ENCODE measurements around the gene STK16. TPM values are rescaled to one million over a fixed set of nuclear protein-coding genes. Genes with fewer than 3 reads are reported as not detected.

Gene STK16, protein sequence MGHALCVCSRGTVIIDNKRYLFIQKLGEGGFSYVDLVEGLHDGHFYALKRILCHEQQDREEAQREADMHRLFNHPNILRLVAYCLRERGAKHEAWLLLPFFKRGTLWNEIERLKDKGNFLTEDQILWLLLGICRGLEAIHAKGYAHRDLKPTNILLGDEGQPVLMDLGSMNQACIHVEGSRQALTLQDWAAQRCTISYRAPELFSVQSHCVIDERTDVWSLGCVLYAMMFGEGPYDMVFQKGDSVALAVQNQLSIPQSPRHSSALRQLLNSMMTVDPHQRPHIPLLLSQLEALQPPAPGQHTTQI
- total RNA-seq (2022; extraction: Qiagen RNA extraction), result 28.8 to 33.9 TPM (median 29.3 TPM) in 5 replicates

DNA sequence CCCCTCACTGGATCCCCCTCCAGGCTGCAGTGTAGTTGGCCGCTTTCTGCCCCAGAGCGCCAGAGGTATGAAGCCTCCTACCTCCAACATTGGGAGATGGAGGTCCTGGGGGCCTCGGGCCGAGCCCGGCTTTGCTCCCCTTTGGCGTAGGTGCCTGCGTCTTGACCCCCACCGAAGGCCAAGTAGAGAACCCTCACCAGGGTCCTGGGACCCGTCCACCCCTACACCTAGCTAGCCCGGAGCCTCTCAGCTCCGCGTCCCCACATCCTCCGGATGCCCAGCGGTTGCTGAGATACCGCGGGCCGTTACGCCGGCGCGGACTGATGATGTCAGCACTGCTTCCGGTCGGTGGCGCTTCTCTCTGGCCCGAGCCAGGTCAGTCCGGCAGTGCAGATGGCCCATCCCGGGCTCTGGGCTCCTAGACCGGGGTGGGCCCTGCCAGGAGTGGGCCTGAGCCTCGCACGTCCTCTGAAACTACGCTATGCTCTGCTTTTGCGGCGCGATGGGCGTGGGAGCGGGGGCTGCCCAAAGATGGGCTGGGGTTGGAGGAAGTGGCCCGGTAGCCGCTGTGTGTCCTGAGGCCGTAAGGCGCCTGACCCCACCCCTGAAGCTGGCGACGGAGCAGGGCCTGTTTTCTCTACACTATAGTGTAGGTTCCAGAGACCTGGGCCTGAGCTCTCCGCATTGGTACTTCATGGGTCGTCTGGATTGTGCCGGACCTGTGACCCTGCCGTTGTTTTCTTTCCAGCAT is at the start of gene STK16, which contains the start of gene GLB1L:
TSS of gene STK16 (plus strand) at position 332 of the 751 bp plus-strand sequence. CDS start 521 bp downstream, outside the sequence.
TSS of gene GLB1L (minus strand) at position 297 of the 751 bp plus-strand sequence. CDS start 1,871 bp downstream, outside the sequence.

DNA sequence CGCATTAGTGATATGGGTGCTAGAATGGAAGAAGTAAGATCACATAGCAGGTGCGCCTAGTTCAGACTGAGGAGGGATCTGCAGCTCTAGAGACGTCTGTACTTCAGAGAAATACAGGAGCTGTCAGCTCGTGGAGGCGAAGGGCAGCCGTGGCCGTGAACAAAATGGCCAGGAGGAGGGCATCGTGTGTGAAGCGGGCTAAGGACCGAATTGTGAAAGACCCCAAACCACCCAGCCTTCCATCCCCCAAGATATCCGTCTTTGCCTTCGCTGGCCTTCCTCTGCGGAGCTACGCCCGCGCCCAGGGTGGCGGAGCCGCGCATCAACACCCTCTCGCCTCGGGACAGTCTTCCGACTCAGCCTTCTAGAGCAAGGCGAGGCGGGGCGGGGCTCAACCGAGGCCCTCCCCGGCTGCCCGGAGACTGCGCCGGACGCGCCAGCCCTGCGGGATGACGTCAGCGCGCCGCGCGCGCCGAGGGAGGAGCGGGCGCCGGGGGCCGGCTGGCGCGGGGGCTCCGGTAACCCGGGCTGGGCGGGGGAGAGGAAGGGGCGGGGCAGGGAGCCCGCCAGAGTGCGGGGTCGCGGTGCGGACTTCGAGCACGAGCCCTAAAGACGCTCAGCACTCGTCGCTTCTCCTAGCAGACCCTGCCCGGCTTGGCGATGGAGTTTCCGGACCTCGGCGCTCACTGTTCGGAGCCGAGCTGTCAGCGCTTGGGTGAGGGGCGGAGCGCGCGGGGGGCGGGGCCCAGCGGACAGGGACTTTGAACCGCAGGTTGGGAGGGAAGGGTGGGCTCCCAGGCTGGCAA is 38.7 kb upstream of the STK16 start, which contains the start of gene ZFAND2B:
TSS of gene ZFAND2B (plus strand) at position 455 of the 806 bp plus-strand sequence. CDS start at position 661, 206 bp downstream.

DNA sequence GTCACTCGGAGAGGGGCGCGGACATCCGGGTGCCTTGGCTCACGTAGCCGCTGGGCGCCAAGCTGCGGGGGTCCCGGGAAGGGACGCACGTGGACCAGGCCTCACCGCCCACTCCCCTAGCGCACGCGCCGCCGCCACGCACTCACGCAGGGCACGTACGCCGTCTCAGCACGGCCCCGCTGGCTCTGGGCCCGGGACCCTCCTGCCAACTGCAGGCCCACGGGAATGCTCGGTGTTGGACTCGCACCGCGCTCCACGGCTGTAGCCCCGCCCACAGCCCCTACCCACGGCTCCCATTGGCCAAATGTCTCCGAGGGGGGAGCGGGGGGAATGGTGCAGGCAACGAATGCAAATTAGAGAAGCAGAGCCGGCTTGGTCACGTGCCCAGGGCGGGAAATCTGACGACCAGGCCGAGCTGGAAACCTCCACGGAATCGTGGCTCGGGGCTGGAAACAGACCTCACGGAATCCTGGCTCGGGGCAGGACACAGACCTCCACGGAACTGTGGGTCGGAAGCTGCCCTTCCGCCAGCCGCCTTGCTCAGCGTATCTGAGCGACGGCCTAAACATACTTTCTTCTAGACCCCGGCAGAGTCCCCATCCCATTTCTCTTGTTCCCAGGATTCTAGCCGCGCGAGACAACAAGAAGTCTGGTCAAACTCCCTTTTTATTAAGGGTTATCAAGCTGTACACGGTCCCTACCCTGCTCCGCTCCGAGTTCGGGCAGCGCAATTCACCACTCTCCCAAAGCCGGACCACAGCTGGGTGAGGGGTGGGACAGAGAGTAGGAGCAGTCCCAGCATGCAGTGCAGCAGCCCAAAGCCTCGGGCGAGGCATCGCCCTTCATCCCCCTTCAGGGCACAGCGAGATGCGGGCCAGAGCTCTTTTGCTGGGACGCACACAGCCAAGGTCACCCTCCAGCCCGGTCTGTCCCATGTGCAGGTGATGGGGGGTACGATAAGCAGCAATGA is 26.3 kb upstream of the STK16 start, which contains the start of gene ABCB6:
TSS of gene ABCB6 (minus strand) at position 227 of the 970 bp plus-strand sequence. CDS start 285 bp downstream, outside the sequence.

DNA sequence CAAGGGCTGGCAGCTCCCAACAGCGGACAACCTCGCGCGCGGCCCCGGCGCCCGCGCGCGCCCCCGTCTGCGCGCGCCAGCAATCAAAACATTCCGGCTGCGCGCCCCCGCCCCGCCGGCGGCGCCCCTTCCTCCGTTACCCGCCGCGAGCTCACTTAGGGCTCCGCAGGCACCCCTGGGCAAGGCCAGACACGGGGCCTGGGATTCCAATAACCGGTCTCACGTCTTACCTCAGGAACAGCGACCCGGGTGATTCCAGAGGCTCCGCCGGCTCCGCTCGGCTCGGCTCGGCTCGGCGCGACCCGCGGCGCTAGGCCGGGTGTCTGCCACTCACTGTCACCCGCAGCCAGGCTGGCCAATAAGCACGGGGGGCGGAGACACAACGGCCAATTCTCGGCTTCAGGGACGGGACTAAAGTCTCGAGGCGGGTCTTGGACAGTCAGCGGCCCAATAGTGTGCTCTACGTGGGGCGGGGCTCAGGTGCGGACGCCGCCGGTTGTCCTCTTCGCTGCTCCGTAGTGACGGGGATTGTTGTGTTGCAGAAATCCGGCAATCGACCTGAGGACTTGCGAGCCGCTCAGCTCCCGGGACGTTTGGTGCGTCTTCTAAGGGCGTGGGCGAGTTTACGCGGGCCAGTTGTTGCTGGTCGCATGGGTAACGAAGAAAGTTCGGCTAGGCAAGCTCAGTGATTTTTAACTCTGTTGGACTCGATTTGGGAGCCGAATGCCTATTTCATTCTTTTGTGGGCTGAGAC is 15.8 kb upstream of the STK16 start, which contains the start of the genes ANKZF1 and ATG9A:
TSS of gene ANKZF1 (plus strand) at position 502 of the 754 bp plus-strand sequence. CDS start 452 bp downstream, outside the sequence.
TSS of gene ATG9A (minus strand) at position 332 of the 754 bp plus-strand sequence. CDS start 1,612 bp downstream, outside the sequence.

DNA sequence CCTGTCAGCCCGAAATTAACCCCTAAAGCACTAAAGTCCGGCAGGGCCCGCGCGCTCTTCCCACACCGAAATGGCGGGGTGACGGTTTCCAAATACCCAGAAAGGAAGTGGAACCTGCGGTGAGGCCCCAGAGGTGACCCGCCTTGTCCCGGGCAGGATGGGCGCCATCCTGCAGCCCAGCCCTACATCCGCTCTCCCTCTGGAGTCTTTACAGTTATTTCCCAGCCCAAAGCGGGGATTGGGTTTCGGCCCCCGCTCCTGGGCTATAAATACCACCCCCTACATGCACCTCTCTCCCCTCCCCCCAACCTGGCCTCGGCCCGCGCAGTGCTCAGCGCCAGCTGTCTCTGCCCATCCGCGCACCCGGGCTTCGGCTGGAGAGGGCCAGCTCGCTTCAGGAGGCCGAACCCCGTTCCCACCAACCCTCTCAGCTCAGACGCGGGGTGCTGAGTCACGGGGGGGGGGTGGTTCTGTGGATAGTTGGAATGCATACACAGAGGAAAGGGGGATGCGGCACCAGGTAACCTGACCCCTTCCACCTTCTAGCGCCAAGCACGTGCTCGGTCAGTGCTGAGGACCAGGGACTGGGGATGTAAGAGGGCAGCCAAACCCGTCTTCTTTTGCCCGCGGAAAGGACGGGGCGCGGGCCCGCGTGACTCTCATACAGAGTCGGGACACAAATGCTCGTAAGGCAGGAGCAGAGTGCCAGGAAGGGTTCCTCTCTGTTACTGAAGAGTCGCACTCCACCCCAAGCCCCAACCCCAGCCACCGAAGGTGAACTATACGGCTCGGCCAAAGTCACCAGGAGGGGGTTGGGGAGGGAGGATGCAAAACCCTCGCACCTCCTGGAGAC is 7.8 kb downstream of the STK16 start, which contains the start of gene TUBA4B:
TSS of gene TUBA4B (plus strand) at position 344 of the 853 bp plus-strand sequence. CDS start at position 509, 165 bp downstream.

DNA sequence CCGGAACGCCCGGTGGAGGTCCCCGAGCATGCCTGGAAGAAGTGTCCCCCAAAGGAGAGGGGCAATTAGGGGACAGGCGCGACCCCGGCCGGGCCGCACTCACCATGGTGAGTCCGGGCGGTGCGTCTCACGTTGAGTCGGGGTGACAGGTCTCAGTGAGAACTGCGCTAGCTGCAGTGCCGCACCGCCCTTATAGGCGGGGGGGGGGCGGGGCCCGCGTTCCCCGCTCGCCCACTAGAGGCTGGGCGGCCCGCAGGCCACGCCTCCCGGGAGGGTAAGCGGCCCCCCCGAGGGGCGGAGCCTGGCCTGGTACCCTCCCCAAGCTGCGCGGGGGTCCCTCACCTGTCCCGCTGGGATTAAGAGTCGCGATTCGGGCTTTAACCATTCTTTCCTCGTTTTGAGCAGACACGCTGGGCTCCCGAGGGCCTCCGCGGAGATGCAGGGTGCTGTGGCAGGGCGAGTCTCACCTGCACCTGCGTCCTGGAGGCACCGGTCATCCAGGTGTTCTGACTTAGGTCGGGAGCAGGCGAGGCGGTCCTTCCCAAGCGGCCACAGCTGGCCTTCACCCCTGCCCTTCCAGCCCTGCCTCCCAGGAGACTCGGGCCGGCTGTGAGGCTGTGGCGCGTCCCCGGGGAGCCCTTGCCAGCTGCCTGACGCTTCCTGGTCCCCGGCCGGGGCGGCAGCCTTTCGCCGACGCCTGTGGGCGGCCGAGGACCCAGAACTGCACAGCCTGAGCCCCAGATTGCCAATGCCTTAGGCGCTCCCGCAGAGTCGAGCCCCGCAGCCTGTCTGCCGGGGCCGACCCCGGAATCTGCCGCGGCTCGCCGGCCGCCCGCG is 8.7 kb downstream of the STK16 start, which contains the start of gene TUBA4A:
TSS of gene TUBA4A (minus strand) at position 166 of the 837 bp plus-strand sequence. CDS start at position 106, 60 bp downstream.

DNA sequence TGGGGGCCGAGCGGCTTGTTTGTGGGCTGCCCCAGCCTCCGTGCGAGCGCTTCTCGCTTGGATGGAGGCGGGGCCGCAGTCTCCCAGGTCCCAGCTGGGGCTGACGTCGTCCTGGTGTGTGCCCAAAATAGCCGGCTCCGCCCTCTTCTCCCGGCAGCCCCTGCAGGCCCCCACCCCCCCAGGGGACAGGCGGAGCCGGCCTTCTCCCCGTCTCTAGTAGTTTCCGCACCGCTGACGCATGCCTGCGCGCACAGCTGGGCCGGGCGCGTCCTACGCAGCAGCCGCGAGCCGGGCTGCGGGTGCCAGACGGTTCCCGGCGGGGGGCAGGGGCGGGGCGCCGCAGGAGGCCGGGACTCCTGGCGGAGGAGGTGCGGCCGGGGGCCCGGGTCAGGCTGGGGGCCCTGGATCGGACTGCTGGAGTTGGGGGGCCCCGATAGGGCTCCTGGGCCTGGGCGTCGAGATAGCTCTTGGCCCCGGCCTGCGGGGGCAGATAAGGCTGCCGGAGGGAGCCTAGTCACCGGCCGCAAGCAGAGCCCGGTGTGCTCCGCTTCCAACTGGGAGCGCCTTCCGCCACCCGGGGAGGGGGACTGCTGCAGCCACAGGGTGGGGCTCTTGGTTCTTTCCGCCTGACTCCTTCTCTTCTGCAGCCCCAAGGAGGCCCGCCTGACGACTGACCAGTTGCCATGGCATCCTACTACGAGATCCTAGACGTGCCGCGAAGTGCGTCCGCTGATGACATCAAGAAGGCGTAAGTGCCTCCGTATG is 34.1 kb downstream of the STK16 start, which contains the start of gene DNAJB2:
TSS of gene DNAJB2 (plus strand) at position 216 of the 765 bp plus-strand sequence. CDS start at position 684, 468 bp downstream.

Other genes starting within 250 kb of the STK16 start
- gene CFAP65, start 204.0 kb upstream of the STK16 start, total RNA-seq (2022; extraction: Qiagen RNA extraction), result 0.07 to 0.29 TPM (median 0.20 TPM) in 5 replicates
- 0.41 to 0.82 TPM (median 0.59 TPM) in 5 replicates for gene IHH, start 184.6 kb upstream of the STK16 start, total RNA-seq (2022; extraction: Qiagen RNA extraction)
- gene NHEJ1, start 84.7 kb upstream of the STK16 start, total RNA-seq (2022; extraction: Qiagen RNA extraction), result 15.3 to 21.1 TPM (median 16.6 TPM) in 5 replicates
- gene SLC23A3, start 75.5 kb upstream of the STK16 start, total RNA-seq (2022; extraction: Qiagen RNA extraction), result 0.29 to 0.82 TPM (median 0.65 TPM) in 5 replicates
- 42.9 to 47.2 TPM (median 45.1 TPM) in 5 replicates for gene CNPPD1, start 68.6 kb upstream of the STK16 start, total RNA-seq (2022; extraction: Qiagen RNA extraction)
- gene RETREG2, start 67.2 kb upstream of the STK16 start, total RNA-seq (2022; extraction: Qiagen RNA extraction), result 69.9 to 85.9 TPM (median 81.8 TPM) in 5 replicates
- gene ZFAND2B, start 38.7 kb upstream of the STK16 start, total RNA-seq (2022; extraction: Qiagen RNA extraction), result 17.3 to 21.3 TPM (median 20.1 TPM) in 5 replicates
- gene ABCB6, start 26.5 kb upstream of the STK16 start, total RNA-seq (2022; extraction: Qiagen RNA extraction), result 21.9 to 29.4 TPM (median 27.3 TPM) in 5 replicates
- 37.7 to 55.7 TPM (median 44.1 TPM) in 5 replicates for gene ATG9A, start 15.8 kb upstream of the STK16 start, total RNA-seq (2022; extraction: Qiagen RNA extraction)
- gene ANKZF1, start 15.7 kb upstream of the STK16 start, total RNA-seq (2022; extraction: Qiagen RNA extraction), result 12.0 to 17.8 TPM (median 16.4 TPM) in 5 replicates
- gene GLB1L, start within 50 bp of the STK16 start, total RNA-seq (2022; extraction: Qiagen RNA extraction), result 6.2 to 7.6 TPM (median 6.9 TPM) in 5 replicates
- gene TUBA4B, start 7.8 kb downstream of the STK16 start, total RNA-seq (2022; extraction: Qiagen RNA extraction), result 0.15 to 0.33 TPM (median 0.20 TPM) in 5 replicates
- 251 to 336 TPM (median 266 TPM) in 5 replicates for gene TUBA4A, start 8.4 kb downstream of the STK16 start, total RNA-seq (2022; extraction: Qiagen RNA extraction)
- gene DNAJB2, start 33.9 kb downstream of the STK16 start, total RNA-seq (2022; extraction: Qiagen RNA extraction), result 34.1 to 40.5 TPM (median 37.7 TPM) in 5 replicates
- gene PTPRN, start 63.9 kb downstream of the STK16 start, total RNA-seq (2022; extraction: Qiagen RNA extraction), result 1.0 to 1.5 TPM (median 1.2 TPM) in 5 replicates
- not detected in 5 replicates for gene RESP18, start 87.3 kb downstream of the STK16 start, total RNA-seq (2022; extraction: Qiagen RNA extraction)
- 58.3 to 67.2 TPM (median 62.6 TPM) in 5 replicates for gene DNPEP, start 142.4 kb downstream of the STK16 start, total RNA-seq (2022; extraction: Qiagen RNA extraction)
- gene DES, start 172.9 kb downstream of the STK16 start, total RNA-seq (2022; extraction: Qiagen RNA extraction), result 0.23 to 0.93 TPM (median 0.51 TPM) in 5 replicates
- 6.5 to 10.3 TPM (median 8.3 TPM) in 5 replicates for gene SPEG, start 189.4 kb downstream of the STK16 start, total RNA-seq (2022; extraction: Qiagen RNA extraction)

Data from A549 treated with Hydrocortisone at 1 μM for 4 hours (cell line).